LNCaP clone FGC (cell line): Measurements from ENCODE around the gene LRRC58.

Experiments
- DNase-seq: peaks from one replicate; pipeline ENCODE4 v3.0.0-alpha.2; 2011; ENCODE audit warnings: low read depth
- H3K4me3 ChIP-seq: 2 replicates; pipeline ENCODE4 v1.5.1; 2011; ENCODE audit warnings: mild to moderate bottlenecking, low read depth, low read length, control low read depth
- TF ChIP-seq, protein P1 (sequence below): IDR thresholded peaks from 2 replicates; pipeline ENCODE4 v1.5.1; 2012; ENCODE audit warnings: mild to moderate bottlenecking; ENCODE audit not compliant: control insufficient read depth, insufficient read depth; ENCODE audit errors: extremely low read depth

Gene LRRC58

GRCh38 chr3:120281261-120281660 is 67.9 kb downstream of the LRRC58 start:
- TF ChIP-seq, protein P1, sequence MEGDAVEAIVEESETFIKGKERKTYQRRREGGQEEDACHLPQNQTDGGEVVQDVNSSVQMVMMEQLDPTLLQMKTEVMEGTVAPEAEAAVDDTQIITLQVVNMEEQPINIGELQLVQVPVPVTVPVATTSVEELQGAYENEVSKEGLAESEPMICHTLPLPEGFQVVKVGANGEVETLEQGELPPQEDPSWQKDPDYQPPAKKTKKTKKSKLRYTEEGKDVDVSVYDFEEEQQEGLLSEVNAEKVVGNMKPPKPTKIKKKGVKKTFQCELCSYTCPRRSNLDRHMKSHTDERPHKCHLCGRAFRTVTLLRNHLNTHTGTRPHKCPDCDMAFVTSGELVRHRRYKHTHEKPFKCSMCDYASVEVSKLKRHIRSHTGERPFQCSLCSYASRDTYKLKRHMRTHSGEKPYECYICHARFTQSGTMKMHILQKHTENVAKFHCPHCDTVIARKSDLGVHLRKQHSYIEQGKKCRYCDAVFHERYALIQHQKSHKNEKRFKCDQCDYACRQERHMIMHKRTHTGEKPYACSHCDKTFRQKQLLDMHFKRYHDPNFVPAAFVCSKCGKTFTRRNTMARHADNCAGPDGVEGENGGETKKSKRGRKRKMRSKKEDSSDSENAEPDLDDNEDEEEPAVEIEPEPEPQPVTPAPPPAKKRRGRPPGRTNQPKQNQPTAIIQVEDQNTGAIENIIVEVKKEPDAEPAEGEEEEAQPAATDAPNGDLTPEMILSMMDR: no peak
- no peak overlapping the region for H3K4me3 ChIP-seq
- DNase-seq: no peak

GRCh38 chr3:120280566-120280965 is 68.6 kb downstream of the LRRC58 start:
- TF ChIP-seq, protein P1: no peak
- DNase-seq: no peak
- no peak overlapping the region for H3K4me3 ChIP-seq

DNA sequence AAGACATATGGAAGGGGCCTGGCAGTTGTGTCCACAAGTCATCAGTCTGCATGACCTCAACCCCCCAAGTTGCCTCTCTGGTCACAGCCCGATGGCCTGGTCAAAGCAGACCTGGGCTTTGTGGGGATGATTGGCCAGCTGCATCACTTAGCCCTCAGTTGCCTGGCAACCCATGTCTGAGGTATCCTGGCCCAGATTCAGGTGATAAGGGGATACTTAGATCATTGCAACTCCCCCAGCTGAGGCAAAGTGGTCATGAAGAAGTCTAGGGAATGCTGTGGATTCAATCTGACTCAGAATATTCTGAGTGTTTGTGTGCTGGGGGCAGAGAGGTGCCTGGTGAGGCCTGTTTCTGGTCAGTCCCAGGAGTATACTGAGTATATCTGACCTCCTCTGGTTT is 69.1 kb downstream of the LRRC58 start:
- no peak overlapping the region for H3K4me3 ChIP-seq
- DNase-seq: no peak
- TF ChIP-seq, protein P1: no peak

GRCh38 chr3:120276767-120277166 is 72.4 kb downstream of the LRRC58 start:
- TF ChIP-seq, protein P1: no peak
- no peak for DNase-seq
- no peak overlapping the region for H3K4me3 ChIP-seq

GRCh38 chr3:120275618-120276017 is 73.5 kb downstream of the LRRC58 start:
- TF ChIP-seq, protein P1: no peak
- DNase-seq: no peak
- no peak overlapping the region for H3K4me3 ChIP-seq

GRCh38 chr3:120274739-120275167 is 74.4 kb downstream of the LRRC58 start:
- no peak overlapping the region for H3K4me3 ChIP-seq
- peak; percentile 26 for DNase-seq
- TF ChIP-seq, protein P1: no peak
